RWPE2 (cell line): Measurements from ENCODE around the gene GPBAR1.
A peak's percentile ranks its signal among the peaks of the same experiment; 100 is the strongest.

Experiments used
- ATAC-seq: fragments of 200-7000 bp; cut with Tn5 transposase; 3 replicates; pipeline ENCODE4 v1.9.1; 2021; ENCODE audit warnings: low read depth
- DNase-seq: peaks from one replicate; pipeline ENCODE4 v3.0.0-alpha.2; 2020; ENCODE audit warnings: low spot score
- H3K27ac ChIP-seq: fragments of 450-650 bp; 2 replicates; pipeline ENCODE4 v1.5.1; 2017; ENCODE audit warnings: mild to moderate bottlenecking; ENCODE audit not compliant: poor library complexity, severe bottlenecking
- H3K27me3 ChIP-seq: fragments of 250-450 bp; sonication (Bioruptor Pico); 2 replicates; pipeline ENCODE4 v1.5.1; 2021; ENCODE audit warnings: mild to moderate bottlenecking, moderate library complexity; ENCODE audit not compliant: insufficient read depth, poor library complexity, severe bottlenecking
- H3K36me3 ChIP-seq: fragments of 250-450 bp; sonication (Bioruptor Pico); 2 replicates; pipeline ENCODE4 v1.5.1; 2020; ENCODE audit warnings: low read depth, mild to moderate bottlenecking, moderate library complexity
- H3K4me1 ChIP-seq: fragments of 250-450 bp; sonication (Bioruptor Pico); 2 replicates; pipeline ENCODE4 v1.5.1; 2021; ENCODE audit warnings: mild to moderate bottlenecking, moderate library complexity; ENCODE audit not compliant: insufficient read depth, poor library complexity, severe bottlenecking
- H3K4me3 ChIP-seq: fragments of 250-450 bp; sonication (Bioruptor Pico); 2 replicates; pipeline ENCODE4 v1.5.1; 2021; ENCODE audit warnings: mild to moderate bottlenecking, moderate library complexity; ENCODE audit not compliant: severe bottlenecking
- H3K9me3 ChIP-seq: fragments of 250-450 bp; sonication (Bioruptor Pico); 2 replicates; pipeline ENCODE4 v1.5.1; 2021; ENCODE audit warnings: mild to moderate bottlenecking, moderate library complexity; ENCODE audit not compliant: severe bottlenecking
- TF ChIP-seq, protein P1 (sequence below): fragments of 450-650 bp; IDR thresholded peaks from one replicate; pipeline ENCODE4 v1.5.1; 2017; ENCODE audit warnings: mild to moderate bottlenecking, moderate library complexity; ENCODE audit not compliant: poor library complexity, severe bottlenecking

Gene GPBAR1

GRCh38 chr2:218223046-218223445 is 37.8 kb upstream of the GPBAR1 start:
- no peaks in the 10 kb centered on the region for H3K9me3 ChIP-seq
- peaks cover 95% of the 10 kb centered on the region for H3K36me3 ChIP-seq
- peaks cover 50% of the 10 kb centered on the region for H3K4me1 ChIP-seq
- ATAC-seq = peak; percentile 73
- no peaks in the 10 kb centered on the region for H3K27me3 ChIP-seq
- no peak for DNase-seq
- H3K4me3 ChIP-seq = no peak overlapping the region
- TF ChIP-seq, protein P1, sequence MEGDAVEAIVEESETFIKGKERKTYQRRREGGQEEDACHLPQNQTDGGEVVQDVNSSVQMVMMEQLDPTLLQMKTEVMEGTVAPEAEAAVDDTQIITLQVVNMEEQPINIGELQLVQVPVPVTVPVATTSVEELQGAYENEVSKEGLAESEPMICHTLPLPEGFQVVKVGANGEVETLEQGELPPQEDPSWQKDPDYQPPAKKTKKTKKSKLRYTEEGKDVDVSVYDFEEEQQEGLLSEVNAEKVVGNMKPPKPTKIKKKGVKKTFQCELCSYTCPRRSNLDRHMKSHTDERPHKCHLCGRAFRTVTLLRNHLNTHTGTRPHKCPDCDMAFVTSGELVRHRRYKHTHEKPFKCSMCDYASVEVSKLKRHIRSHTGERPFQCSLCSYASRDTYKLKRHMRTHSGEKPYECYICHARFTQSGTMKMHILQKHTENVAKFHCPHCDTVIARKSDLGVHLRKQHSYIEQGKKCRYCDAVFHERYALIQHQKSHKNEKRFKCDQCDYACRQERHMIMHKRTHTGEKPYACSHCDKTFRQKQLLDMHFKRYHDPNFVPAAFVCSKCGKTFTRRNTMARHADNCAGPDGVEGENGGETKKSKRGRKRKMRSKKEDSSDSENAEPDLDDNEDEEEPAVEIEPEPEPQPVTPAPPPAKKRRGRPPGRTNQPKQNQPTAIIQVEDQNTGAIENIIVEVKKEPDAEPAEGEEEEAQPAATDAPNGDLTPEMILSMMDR = no peak
- H3K27ac ChIP-seq = peak overlapping the region; percentile 90

DNA sequence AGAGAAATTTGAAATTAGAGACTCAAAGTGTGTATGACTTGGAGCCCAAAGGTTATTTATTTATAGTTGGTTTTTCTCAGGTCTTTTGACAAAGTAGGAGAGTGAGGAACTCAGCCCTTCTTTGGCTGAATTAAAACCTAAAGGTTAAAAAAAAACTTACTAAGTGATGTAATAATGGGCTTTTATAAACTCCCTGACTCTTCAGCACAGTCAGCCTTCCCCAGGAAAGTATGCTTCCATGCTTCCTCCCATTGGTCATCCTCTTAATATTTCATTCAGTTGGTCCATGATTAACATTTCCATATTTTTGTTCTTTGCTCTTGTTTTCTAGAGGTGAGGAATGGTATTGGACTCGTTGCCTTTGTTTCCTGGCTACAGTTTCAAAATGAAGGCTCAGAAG is 36.6 kb upstream of the GPBAR1 start:
- no peak for DNase-seq
- no peak for ATAC-seq
- Histone ChIP-seq H3K9me3 (no peaks in the 10 kb centered on the region), H3K27me3 (no peaks in the 10 kb centered on the region), H3K27ac (peak overlapping the region; percentile 90), H3K4me1 (peaks cover 58% of the 10 kb centered on the region), H3K36me3 (peaks cover 95% of the 10 kb centered on the region), H3K4me3 (no peak overlapping the region)
- TF ChIP-seq, protein P1 = no peak

DNA sequence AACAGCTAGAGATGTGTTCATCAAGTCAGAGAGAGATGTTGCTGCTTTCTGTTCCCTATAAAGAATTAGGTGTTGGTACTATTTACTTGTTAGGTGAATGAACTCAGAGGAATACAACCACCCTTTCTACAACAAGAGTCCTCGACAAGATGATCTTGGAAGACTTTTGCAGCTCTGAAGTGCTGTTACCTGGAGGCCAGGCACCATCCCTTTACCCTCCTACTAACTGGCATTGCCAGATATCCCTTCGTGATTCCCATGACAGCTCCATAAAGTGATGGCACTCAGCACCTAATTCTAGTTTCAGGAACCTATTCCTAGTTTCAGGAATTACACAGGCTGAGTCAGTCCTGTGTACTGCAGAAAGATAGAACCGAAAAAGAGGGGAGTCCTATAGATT is 33.9 kb upstream of the GPBAR1 start:
- Histone ChIP-seq H3K4me3 (no peak overlapping the region), H3K27me3 (no peaks in the 10 kb centered on the region), H3K9me3 (no peaks in the 10 kb centered on the region), H3K27ac (peak overlapping the region; percentile 96), H3K4me1 (peaks cover 46% of the 10 kb centered on the region), H3K36me3 (peaks cover 94% of the 10 kb centered on the region)
- ATAC-seq = no peak
- TF ChIP-seq, protein P1 = no peak
- no peak for DNase-seq

- Histone ChIP-seq H3K27me3 (no peaks in the 10 kb centered on the region), H3K27ac (peak overlapping the region; percentile 96), H3K4me1 (peaks cover 31% of the 10 kb centered on the region), H3K4me3 (no peak overlapping the region), H3K36me3 (peaks cover 95% of the 10 kb centered on the region), H3K9me3 (no peaks in the 10 kb centered on the region)
- TF ChIP-seq, protein P1 = no peak
- ATAC-seq (peak; percentile 38; the same call in 2 of the 3 replicates), DNase-seq (no peak)
Measured at GRCh38 chr2:218228366-218229090, 32.3 kb upstream of the GPBAR1 start.

DNA sequence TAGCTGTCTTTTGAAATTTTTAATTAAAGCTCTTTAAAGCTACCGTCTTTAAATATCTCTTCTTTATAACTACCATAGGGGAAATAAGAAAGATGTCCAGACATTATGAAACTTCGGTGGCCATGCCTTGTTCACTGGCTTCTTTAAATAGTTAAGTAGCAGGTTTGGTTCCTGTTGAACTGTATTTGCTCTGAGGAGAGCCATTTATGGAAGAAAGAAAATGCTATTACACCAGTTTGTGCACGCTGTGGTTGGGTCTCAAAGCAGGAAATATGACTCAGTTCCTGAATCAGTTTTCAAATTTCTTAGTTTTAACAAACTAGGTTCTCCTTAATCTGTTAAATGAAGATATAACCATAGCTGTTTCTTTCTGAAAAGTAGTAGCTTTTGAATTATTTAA is 31.6 kb upstream of the GPBAR1 start:
- Histone ChIP-seq H3K4me3 (no peak overlapping the region), H3K4me1 (peaks cover 31% of the 10 kb centered on the region), H3K27ac (peak overlapping the region; percentile 96), H3K27me3 (no peaks in the 10 kb centered on the region), H3K9me3 (no peaks in the 10 kb centered on the region), H3K36me3 (peaks cover 95% of the 10 kb centered on the region)
- DNase-seq (no peak), ATAC-seq (peak; percentile 96)
- TF ChIP-seq, protein P1 = no peak
